Measurements from ENCODE around the gene RILPL2.
"Not testable (repeated sequence)": the region's sequence is repeated elsewhere in the genome, so short reads cannot be mapped to it uniquely, and the experiment has no call there.

DNA sequence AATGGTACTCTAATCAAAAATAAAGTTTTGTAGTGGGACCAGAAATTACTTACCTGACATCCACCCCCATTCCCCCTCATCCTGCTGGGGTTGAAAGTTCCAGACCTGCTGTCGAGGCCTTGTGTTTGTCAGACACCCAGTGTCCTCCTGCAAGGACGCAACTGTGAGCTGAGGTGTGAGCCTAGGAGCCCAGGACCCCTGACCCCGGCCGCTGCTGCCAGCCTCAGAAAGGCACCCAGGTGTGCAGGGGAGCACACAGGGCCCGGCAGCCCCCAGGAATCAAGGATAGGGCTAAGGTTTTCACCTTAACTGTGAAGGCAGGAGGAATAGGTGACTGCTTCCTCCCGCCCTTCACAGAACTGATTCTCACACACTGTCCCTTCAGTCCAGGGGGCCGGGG lies 27.9 kb downstream of the RILPL2 start:
- TF ChIP-seq, protein P1, sequence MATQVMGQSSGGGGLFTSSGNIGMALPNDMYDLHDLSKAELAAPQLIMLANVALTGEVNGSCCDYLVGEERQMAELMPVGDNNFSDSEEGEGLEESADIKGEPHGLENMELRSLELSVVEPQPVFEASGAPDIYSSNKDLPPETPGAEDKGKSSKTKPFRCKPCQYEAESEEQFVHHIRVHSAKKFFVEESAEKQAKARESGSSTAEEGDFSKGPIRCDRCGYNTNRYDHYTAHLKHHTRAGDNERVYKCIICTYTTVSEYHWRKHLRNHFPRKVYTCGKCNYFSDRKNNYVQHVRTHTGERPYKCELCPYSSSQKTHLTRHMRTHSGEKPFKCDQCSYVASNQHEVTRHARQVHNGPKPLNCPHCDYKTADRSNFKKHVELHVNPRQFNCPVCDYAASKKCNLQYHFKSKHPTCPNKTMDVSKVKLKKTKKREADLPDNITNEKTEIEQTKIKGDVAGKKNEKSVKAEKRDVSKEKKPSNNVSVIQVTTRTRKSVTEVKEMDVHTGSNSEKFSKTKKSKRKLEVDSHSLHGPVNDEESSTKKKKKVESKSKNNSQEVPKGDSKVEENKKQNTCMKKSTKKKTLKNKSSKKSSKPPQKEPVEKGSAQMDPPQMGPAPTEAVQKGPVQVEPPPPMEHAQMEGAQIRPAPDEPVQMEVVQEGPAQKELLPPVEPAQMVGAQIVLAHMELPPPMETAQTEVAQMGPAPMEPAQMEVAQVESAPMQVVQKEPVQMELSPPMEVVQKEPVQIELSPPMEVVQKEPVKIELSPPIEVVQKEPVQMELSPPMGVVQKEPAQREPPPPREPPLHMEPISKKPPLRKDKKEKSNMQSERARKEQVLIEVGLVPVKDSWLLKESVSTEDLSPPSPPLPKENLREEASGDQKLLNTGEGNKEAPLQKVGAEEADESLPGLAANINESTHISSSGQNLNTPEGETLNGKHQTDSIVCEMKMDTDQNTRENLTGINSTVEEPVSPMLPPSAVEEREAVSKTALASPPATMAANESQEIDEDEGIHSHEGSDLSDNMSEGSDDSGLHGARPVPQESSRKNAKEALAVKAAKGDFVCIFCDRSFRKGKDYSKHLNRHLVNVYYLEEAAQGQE (IDR thresholded peaks at IDR 0.05; ENCODE audit: borderline replicate concordance): not testable (repeated sequence)
- TF ChIP-seq, protein P1 (CRISPR knock-in tag; IDR thresholded peaks at IDR 0.05; ENCODE audit: low read depth): not testable (repeated sequence)
- TF ChIP-seq TCFL5 (CRISPR knock-in tag; conservative IDR thresholded peaks at IDR 0.05): not testable (repeated sequence)

All from K562 (cell line).